Psoas muscle (tissue), 8 donors: Measurements from ENCODE around the gene F10. TPM values are rescaled to one million over a fixed set of nuclear protein-coding genes. Genes with fewer than 3 reads are reported as not detected.
A peak's percentile ranks its signal among the peaks of the same experiment; 100 is the strongest.

Experiments used
- ATAC-seq, 4 donors: fragments of 200-7000 bp; cut with Tn5 transposase; one replicate each; pipeline ENCODE4 v1.9.1; 2020; ENCODE audit warnings: moderate library complexity in 3 of 4, mild to moderate bottlenecking in 2 of 4
- DNase-seq, 2 donors: peaks; one replicate each; pipeline ENCODE4 v3.0.0-alpha.2; 2020
- H3K27ac ChIP-seq: fragments of 200-600 bp; one replicate; pipeline ENCODE4 v1.8.0; 2022
- H3K27me3 ChIP-seq, 3 donors: fragments of 200-600 bp in 1 of 3; one replicate each; pipeline versions ENCODE4 v1.6.1 to v1.8.0; 2013 to 2022; ENCODE audit warnings: low read length in 2 of 3, mild to moderate bottlenecking in 2 of 3, moderate library complexity in 1 of 3; ENCODE audit not compliant: insufficient read depth in 3 of 3
- H3K36me3 ChIP-seq, 2 donors: fragments of 200-600 bp in 1 of 2; one replicate each; pipeline versions ENCODE4 v1.6.1 to v1.8.0; 2013 to 2022; ENCODE audit warnings: low read depth in 1 of 2, mild to moderate bottlenecking in 1 of 2, moderate library complexity in 1 of 2; ENCODE audit not compliant: insufficient read depth in 1 of 2
- H3K4me1 ChIP-seq: fragments of 200-600 bp; one replicate; pipeline ENCODE4 v1.8.0; 2022
- H3K4me3 ChIP-seq: fragments of 200-600 bp; one replicate; pipeline ENCODE4 v1.8.0; 2022; ENCODE audit warnings: mild to moderate bottlenecking
- H3K9me3 ChIP-seq: fragments of 200-600 bp; one replicate; pipeline ENCODE4 v1.8.0; 2022
- CTCF ChIP-seq: fragments of 200-600 bp; IDR thresholded peaks from one replicate; pipeline ENCODE4 v1.8.0; 2022; ENCODE audit warnings: antibody characterized with exemption
- WGBS, 3 donors: extraction: QIAGEN DNeasy Blood & Tissue Kit; methylation state at CpG; one replicate each; pipeline versions ENCODE4 v1.1.6 to v1.1.7; 2013; 5-methylcytosine and 5-hydroxymethylcytosine counted together
- intact Hi-C, 2 donors: fragments of 100-400 bp; cut with DNase I; formaldehyde crosslinking; loops; one replicate each; pipeline versions ENCODE4 v1.11.0 to v1.14.2; 2022
- polyA plus RNA-seq, 3 donors: library from polyadenylated mRNA; stranded (reverse); fragments of 200-250 nt; gene quantifications; one replicate each; pipeline ENCODE4 v1.2.3, GENCODE V29; 2013
- total RNA-seq, 4 donors: library from RNA; stranded (reverse); fragmentation: NEBNext Ultra II Directional in 2 of 4; extraction: Animal tissue kit (Norgen Biotek cat#: 25700) in 2 of 4; gene quantifications; one replicate each; pipeline versions ENCODE4 v1.2.1 to v1.2.4, GENCODE V29; 2021 to 2023
- donor health status: healthy with polysubstance abuse.
- donor health status: DM: no; HTN: no; CAD: no; lungs with moderate emphysema.
- donor health status: Bipolar disorder and iron deficiency.
- donor health status: healthy.
- donor health status: DM: yes; HTN: yes; CAD: no.
- donor health status: DM: no; HTN: no; CAD: no.
- donor health status: DM: no; HTN: no; CAD: no.
- donor health status: DM: yes; HTN: yes; CAD: no.

Gene F10
- total and polyA plus RNA-seq, 7 donors, result 0.63 to 4.9 (median 1.5) TPM

- H3K27me3 ChIP-seq, result no peaks in the 10 kb centered on the region
- no peaks in the 10 kb centered on the region for H3K9me3 ChIP-seq
- WGBS, 3 donors, result 69 to 73% (median 72%) methylated on average over 5 of the region's 5 CpGs
- peaks cover 8 to 93% of the 10 kb centered on the region in 2 donors for H3K36me3 ChIP-seq
- peak in 1 of 4 donors; percentile 50 for ATAC-seq
- no peak overlapping the region for H3K27ac ChIP-seq
- H3K4me1 ChIP-seq, result no peaks in the 10 kb centered on the region
- no peak for TF ChIP-seq CTCF
- no peak for DNase-seq
- intact Hi-C loops, result loop anchor here in 1 of 2 donors (5.0 kb wide), 1 partner anchor 76 kb away; no protein-coding TSS in a partner anchor
- no peak overlapping the region for H3K4me3 ChIP-seq
Observed at GRCh38 chr13:113176280-113176679, 53.7 kb downstream of the F10 start.

GRCh38 chr13:113176822-113177221 is 54.2 kb downstream of the F10 start:
- no peak for DNase-seq
- Histone ChIP-seq H3K9me3 (no peaks in the 10 kb centered on the region), H3K36me3 (peaks cover 8 to 93% of the 10 kb centered on the region in 2 donors), H3K4me1 (no peaks in the 10 kb centered on the region), H3K27ac (no peak overlapping the region), H3K27me3 (no peaks in the 10 kb centered on the region), H3K4me3 (no peak overlapping the region)
- 97 to 98% (median 97%) methylated on average over 14 of the region's 14 CpGs for WGBS, 3 donors
- ATAC-seq, result no peak
- no peak for TF ChIP-seq CTCF
- intact Hi-C loops, result loop anchor here in 1 of 2 donors (5.0 kb wide), 1 partner anchor 75 kb away; no protein-coding TSS in a partner anchor

- intact Hi-C loops, result loop anchor here in 1 of 2 donors (5.0 kb wide), 1 partner anchor 74 kb away; no protein-coding TSS in a partner anchor
- ATAC-seq (no peak), DNase-seq (no peak)
- TF ChIP-seq CTCF, result no peak
- H3K36me3 ChIP-seq, result peaks cover 10 to 99% of the 10 kb centered on the region in 2 donors
- H3K4me1 ChIP-seq, result no peaks in the 10 kb centered on the region
- no peak overlapping the region for H3K27ac ChIP-seq
- 84 to 88% (median 87%) methylated on average over 25 of the region's 25 CpGs for WGBS, 3 donors
- H3K9me3 ChIP-seq, result no peaks in the 10 kb centered on the region
- H3K4me3 ChIP-seq, result no peak overlapping the region
- H3K27me3 ChIP-seq, result no peaks in the 10 kb centered on the region
Observed at GRCh38 chr13:113178070-113178895, 55.7 kb downstream of the F10 start.

GRCh38 chr13:113178896-113179167 is 56.2 kb downstream of the F10 start:
- Histone ChIP-seq H3K9me3 (no peaks in the 10 kb centered on the region), H3K27ac (no peak overlapping the region), H3K36me3 (peaks cover 15 to 100% of the 10 kb centered on the region in 2 donors), H3K4me3 (no peak overlapping the region), H3K27me3 (no peaks in the 10 kb centered on the region), H3K4me1 (no peaks in the 10 kb centered on the region)
- TF ChIP-seq CTCF, result no peak
- DNase-seq (no peak), ATAC-seq (no peak)
- WGBS, 3 donors, result 80 to 84% (median 81%) methylated on average over 3 of the region's 3 CpGs
- intact Hi-C loops, result loop anchor here in 1 of 2 donors (5.0 kb wide), 1 partner anchor 73 kb away; no protein-coding TSS in a partner anchor
